Measurements from ENCODE around the gene BMERB1.
"Not testable (repeated sequence)": the region's sequence is repeated elsewhere in the genome, so short reads cannot be mapped to it uniquely, and the experiment has no call there.

Gene BMERB1

DNA sequence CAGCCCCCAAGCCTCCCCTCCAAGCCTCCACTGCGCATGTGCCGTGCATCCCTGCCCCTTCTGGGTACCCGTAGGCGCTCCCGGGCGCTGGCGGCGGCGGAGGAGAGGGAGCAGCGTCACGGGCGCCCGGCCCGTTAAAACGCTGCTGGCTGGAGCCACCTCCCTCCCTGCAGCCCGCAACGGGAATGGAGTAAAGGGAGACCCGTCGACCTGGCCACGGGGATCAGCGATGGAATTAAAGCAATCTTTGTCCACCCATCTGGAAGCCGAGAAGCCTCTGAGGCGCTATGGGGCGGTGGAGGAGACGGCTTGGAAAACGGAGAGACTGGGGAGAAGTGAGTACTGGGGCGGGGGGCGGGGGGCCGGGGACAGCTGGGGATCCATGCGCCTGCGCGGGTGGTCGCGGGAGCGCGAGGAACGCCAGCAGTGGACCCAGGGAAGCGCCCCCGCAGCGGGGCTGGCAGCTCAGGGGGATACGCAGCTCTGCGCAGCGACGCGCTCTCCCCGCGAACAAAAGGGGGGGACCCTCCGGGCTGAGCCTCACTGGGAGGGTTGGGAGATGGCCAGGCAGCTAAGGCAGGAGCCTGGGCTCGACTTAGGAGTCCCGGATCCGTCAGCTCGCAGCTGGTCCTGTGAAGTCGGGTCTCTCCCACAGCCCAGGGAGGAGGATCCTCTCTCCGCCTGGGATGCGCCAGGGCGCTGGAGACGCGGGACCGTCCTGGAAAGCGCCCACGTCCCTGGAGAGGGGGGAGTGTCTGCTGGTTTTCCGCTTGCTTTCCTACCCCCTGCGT lies at the start of gene BMERB1:
TSS of gene BMERB1 (plus strand) at position 164 of the 791 bp plus-strand sequence. CDS start at position 230, 66 bp downstream.
- DNase-seq (ENCODE audit: low read depth in 2 of 3, low spot score in 1 of 3), result peak; percentile 47 to 67 (median 54)

GRCh38 chr16:15388060-15388459 lies 46.3 kb upstream of the BMERB1 start:
- DNase-seq (ENCODE audit: low read depth in 2 of 3, low spot score in 1 of 3), result not testable (repeated sequence)

- DNase-seq (ENCODE audit: low read depth in 2 of 3, low spot score in 1 of 3), result not testable (repeated sequence)
Measured at GRCh38 chr16:15389916-15390315, 44.5 kb upstream of the BMERB1 start.

DNA sequence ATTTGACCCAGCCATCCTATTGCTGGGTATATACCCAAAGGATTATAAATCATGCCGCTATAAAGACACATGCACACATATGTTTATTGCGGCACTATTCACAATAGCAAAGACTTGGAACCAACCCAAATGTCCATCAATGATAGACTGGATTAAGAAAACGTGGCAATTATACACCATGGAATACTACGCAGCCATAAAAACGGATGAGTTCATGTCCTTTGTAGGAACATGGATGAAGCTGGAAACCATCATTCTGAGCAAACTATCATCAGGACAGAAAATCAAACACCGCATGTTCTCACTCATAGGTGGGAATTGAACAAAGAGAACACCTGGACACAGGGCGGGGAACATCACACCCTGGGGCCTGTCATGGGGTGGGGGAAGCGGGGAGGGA lies 41.4 kb upstream of the BMERB1 start:
- DNase-seq (ENCODE audit: low read depth in 2 of 3, low spot score in 1 of 3), result not testable (repeated sequence)

- DNase-seq (ENCODE audit: low read depth in 2 of 3, low spot score in 1 of 3), result not testable (repeated sequence)
Measured at GRCh38 chr16:15395631-15396508, 38.5 kb upstream of the BMERB1 start, which contains the start of gene MPV17L. Gene MPV17L, plus strand, starts transcription at chr16:15395754. Its CDS starts 144 bp downstream, at chr16:15395898.

- not testable (repeated sequence) for DNase-seq (ENCODE audit: low read depth in 2 of 3, low spot score in 1 of 3)
Measured at GRCh38 chr16:15396509-15396829, 37.9 kb upstream of the BMERB1 start.

DNA sequence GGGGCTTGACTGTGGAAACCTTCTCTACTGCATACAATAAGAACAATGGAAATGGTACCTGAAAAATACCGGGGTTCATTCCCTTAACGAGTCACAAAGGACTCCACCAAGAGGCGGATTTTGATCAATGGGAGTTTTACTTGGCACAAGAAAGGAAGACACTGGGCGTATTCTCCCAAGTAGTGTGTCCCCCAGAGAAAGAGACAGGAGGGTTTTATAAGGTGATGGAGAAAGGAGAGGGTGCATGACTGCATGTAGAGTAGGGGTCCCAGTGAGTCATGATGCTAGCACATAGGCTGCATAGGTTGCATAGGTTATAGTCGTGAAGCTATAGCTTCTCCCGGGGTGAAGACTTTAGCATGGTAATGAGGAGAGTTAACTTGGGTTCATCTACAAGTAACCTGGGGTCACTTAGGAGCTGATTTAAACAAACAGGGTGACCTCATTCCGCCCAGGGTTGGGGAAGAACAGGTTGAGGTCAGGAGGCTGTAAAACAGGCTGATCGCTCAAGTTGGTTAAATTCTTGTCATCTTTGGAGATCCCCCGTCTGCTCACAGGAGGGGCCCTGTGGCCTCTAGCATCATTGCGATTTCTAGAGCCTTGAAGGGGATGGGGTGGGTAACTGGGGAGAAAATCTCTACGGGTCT lies 37.3 kb upstream of the BMERB1 start:
- DNase-seq (ENCODE audit: low read depth in 2 of 3, low spot score in 1 of 3), result no peak

DNA sequence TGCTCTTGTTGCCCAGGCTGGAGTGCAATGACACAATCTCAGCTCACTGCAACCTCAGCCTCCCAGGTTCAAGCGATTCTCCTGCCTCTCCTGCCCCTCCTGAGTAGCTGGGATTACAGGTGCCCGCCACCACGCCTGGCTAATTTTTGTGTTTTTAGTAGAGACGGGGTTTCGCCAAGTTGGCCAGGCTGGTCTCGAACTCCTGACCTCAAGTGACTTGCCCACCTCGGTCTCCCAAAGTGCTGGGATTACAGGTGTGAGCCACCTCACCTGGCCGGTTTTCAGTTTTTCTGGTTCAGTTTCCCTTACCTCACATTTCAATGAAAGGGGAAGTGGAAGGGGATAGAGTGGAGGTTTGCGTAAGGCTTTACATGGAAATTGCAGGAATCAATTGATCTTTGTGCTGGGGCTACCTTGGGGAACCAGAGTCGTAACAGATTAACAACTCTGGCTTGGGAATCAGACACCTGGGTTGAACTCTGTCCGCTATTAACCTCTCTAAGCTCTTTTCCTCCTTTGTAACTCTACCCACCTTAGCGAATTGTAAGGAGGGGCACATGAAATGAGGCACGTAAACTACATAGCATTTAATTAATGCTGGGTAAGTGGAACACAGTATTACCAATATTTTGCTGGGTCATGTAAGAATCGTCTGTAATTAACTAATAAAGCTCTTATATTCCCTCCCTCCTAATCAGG lies 35.6 kb upstream of the BMERB1 start:
- DNase-seq (ENCODE audit: low read depth in 2 of 3, low spot score in 1 of 3), result no peak

GRCh38 chr16:15399317-15399716 lies 35.1 kb upstream of the BMERB1 start:
- no peak for DNase-seq (ENCODE audit: low read depth in 2 of 3, low spot score in 1 of 3)

DNA sequence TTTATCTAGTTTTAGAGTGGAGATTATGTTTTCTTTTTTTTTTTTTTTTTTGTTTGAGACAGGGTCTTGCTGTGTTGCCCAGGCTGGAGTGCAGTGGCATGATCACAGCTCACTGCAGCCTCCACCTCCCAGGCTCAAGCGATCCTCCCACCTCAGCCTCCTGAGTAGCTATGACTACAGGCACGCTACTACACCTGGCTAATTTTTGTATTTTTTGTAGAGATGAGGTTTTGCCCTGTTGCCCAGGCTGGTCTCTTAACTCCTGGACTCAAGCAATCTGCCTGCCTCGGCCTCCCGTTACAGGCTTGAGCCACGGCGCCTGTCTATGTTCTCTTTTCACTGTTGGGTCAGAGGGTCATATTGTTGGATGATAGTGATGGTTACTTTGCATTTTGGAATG lies 34.1 kb upstream of the BMERB1 start:
- not testable (repeated sequence) for DNase-seq (ENCODE audit: low read depth in 2 of 3, low spot score in 1 of 3)

- DNase-seq (ENCODE audit: low read depth in 2 of 3, low spot score in 1 of 3), result no peak
Measured at GRCh38 chr16:15401972-15402371, 32.4 kb upstream of the BMERB1 start.

DNA sequence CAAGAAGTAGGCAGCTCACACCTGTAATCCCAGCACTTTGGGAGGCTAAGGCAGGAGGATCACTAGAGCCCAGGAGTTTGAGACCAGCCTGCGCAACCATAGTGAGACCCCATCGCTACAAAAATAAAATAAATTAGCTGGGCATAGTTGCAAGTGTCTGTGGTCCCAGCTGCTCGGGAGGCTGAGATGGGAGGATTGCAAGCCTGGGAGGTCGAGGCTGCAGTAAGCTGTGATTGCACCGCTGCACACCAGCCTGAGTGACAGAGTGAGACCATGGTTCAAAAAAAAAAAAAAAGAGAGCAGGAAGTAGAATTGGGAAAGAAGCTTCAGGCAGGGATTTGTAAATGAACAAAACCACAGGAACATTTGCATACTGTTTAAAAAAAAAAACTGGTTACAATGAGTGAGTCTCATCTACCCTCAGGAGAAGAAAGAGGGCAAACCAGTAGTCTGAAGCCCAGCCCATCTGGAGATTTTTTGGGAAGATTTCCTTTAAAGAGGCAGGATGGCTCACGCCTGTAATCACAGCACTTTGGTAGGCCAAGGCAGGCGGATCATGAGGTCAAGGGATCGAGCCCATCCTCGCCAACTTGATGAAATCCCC lies 30.9 kb upstream of the BMERB1 start:
- DNase-seq (ENCODE audit: low read depth in 2 of 3, low spot score in 1 of 3), result no peak

GRCh38 chr16:15404091-15404490 lies 30.3 kb upstream of the BMERB1 start:
- not testable (repeated sequence) for DNase-seq (ENCODE audit: low read depth in 2 of 3, low spot score in 1 of 3)

DNA sequence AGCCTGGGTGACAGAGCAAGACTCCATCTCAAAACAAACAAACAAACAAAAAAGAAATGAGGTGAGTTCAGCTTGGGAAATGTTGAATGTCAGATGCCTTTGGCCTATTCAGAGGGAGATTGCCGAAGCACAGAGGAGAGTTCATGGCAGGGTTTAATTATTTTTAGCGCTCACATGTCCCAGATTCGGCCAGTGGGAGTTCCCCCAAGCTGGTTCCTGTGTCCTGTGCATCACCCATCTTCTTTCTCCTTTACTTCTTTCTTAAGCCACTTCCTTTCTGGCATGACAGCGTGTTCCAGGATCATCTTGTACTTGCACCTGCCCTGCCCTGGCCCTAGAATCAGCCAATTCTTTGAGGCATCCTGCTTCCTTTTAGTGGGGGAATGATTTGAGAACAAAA lies 29.6 kb upstream of the BMERB1 start:
- DNase-seq (ENCODE audit: low read depth in 2 of 3, low spot score in 1 of 3), result no peak

GRCh38 chr16:15407756-15408155 lies 26.6 kb upstream of the BMERB1 start:
- DNase-seq (ENCODE audit: low read depth in 2 of 3, low spot score in 1 of 3), result not testable (repeated sequence)

DNA sequence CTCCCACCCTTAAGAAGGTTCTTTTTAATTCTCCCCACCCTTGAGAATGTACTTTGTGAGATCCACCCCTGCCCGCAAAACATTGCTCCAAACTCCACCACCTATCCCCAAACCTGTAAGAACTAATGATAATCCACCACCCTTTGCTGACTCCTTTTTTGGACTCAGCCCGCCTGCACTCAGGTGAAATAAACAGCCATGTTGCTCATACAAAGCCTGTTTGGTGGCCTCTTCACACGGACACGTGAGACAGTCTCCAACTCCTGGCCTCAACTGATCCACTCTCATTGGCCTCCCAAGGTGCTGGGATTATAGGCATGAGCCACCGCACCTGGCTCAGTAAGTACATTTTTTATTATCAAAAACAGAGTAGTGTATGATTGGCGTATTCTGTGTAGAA lies 24.9 kb upstream of the BMERB1 start:
- not testable (repeated sequence) for DNase-seq (ENCODE audit: low read depth in 2 of 3, low spot score in 1 of 3)

- DNase-seq (ENCODE audit: low read depth in 2 of 3, low spot score in 1 of 3), result no peak
Measured at GRCh38 chr16:15415511-15415985, 18.8 kb upstream of the BMERB1 start.

DNA sequence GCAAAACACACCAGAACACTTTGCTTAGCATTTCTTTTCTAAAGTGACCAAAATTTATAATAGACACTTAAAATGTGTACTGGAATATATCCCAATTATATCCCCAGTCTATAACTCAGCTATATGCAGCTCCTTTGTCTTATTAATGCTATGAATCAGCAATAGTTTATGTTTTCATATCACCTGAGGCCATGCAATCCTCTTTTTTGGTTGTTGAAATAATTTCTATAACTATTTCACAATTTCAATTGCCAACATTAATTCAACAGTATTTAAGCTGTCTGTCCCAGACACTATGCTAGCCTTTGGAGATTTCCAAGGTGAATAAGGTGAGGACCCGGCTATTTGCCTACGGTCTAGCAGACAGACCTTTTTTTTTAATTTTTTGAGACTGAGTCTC lies 17.2 kb upstream of the BMERB1 start:
- DNase-seq (ENCODE audit: low read depth in 2 of 3, low spot score in 1 of 3), result no peak

GRCh38 chr16:15418206-15418605 lies 16.2 kb upstream of the BMERB1 start:
- DNase-seq (ENCODE audit: low read depth in 2 of 3, low spot score in 1 of 3), result no peak

DNA sequence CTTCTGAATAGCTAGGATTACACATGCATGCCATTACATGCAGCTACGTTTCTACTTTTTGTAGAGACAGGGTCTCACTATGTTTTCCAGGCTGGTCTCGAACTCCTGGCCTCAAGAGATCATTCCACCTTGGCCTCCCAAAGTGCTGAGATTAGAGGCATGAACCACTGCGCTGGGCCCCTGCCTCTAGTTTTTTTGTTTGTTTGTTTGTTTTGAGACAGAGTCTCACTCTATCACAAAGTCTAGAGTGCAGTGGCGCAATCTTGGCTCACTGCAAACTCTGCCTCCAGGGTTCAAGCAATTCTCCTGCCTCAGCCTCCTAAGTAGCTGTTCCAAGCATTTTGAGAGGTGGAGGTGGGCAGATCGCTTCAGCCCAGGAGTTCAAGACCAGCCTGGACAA lies 12.7 kb upstream of the BMERB1 start:
- not testable (repeated sequence) for DNase-seq (ENCODE audit: low read depth in 2 of 3, low spot score in 1 of 3)
